Caco-2 (cell line): Measurements from ENCODE around the gene SLC25A31. TPM values are rescaled to one million over a fixed set of nuclear protein-coding genes. Genes with fewer than 3 reads are reported as not detected.

Experiments used
- BruUV-seq: library from RNA; stranded (reverse); fragments of 400-500 nt; replicated peaks from 2 replicates; lab custom pipeline; 2021; lab: Mats Ljungman, UMichigan
- CTCF ChIA-PET: fragments of 300-600 bp; sonication (Branson Sonifier 250); formaldehyde crosslinking; loops from one replicate; lab custom pipeline; 2022; ENCODE audit warnings: antibody characterized with exemption; lab: Charles Lee
- POLR2A ChIA-PET: fragments of 300-600 bp; sonication (Branson Sonifier 250); formaldehyde crosslinking; loops from one replicate; lab custom pipeline; 2022; ENCODE audit warnings: antibody characterized with exemption; lab: Charles Lee
- DNase-seq, 2 experiments: peaks; one replicate each; pipeline versions ENCODE4 v3.0.0 to v3.0.0-alpha.2; 2020 to 2022
- H3K27me3 ChIP-seq: replicated peaks from 2 replicates; pipeline ENCODE4 v1.6.0; 2011; ENCODE audit warnings: low read length; ENCODE audit not compliant: control insufficient read depth, insufficient read depth
- H3K36me3 ChIP-seq: 2 replicates; pipeline ENCODE4 v1.5.1; 2011; ENCODE audit warnings: low read length; ENCODE audit not compliant: control insufficient read depth, insufficient read depth
- H3K4me1 ChIP-seq: fragments of 250-450 bp; sonication (Bioruptor Pico); 2 replicates; pipeline ENCODE4 v1.5.1; 2020; ENCODE audit warnings: mild to moderate bottlenecking
- H3K4me3 ChIP-seq: 2 replicates; pipeline ENCODE4 v1.5.1; 2011; ENCODE audit warnings: low read depth, mild to moderate bottlenecking, control low read depth, low read length
- H3K9me3 ChIP-seq: fragments of 250-450 bp; sonication (Bioruptor Pico); 2 replicates; pipeline ENCODE4 v1.5.1; 2020; ENCODE audit warnings: mild to moderate bottlenecking, moderate library complexity
- H3K27ac Mint-ChIP-seq: one replicate; pipeline ENCODE4 v1.8.0; 2022; ENCODE audit warnings: mixed read lengths; ENCODE audit not compliant: unreplicated experiment
- H3K27me3 Mint-ChIP-seq: one replicate; pipeline ENCODE4 v1.8.0; 2022; ENCODE audit warnings: mixed read lengths; ENCODE audit not compliant: insufficient read depth, unreplicated experiment
- H3K36me3 Mint-ChIP-seq: one replicate; pipeline ENCODE4 v1.8.0; 2022; ENCODE audit warnings: mild to moderate bottlenecking, mixed read lengths; ENCODE audit not compliant: insufficient read depth, unreplicated experiment
- H3K4me1 Mint-ChIP-seq: one replicate; pipeline ENCODE4 v1.8.0; 2022; ENCODE audit warnings: low read depth, mixed read lengths; ENCODE audit not compliant: unreplicated experiment
- H3K4me3 Mint-ChIP-seq: one replicate; pipeline ENCODE4 v1.8.0; 2022; ENCODE audit warnings: mild to moderate bottlenecking, moderate library complexity, mixed read lengths; ENCODE audit not compliant: unreplicated experiment
- H3K9me3 Mint-ChIP-seq: one replicate; pipeline ENCODE4 v1.8.0; 2022; ENCODE audit warnings: mixed read lengths; ENCODE audit not compliant: unreplicated experiment
- CTCF ChIP-seq, 2 experiments: fragments of 200-600 bp in 1 of 2; IDR thresholded peaks; 1 replicate in 1 of 2; 2 replicates in 1 of 2; pipeline versions ENCODE4 v1.5.1 to v1.8.0; 2011 to 2022; ENCODE audit warnings: antibody characterized with exemption in 1 of 2, control low read depth in 1 of 2, inconsistent platforms in 1 of 2, low read depth in 1 of 2, low read length in 1 of 2, mild to moderate bottlenecking in 1 of 2, moderate library complexity in 1 of 2; ENCODE audit not compliant: insufficient read depth in 1 of 2, severe bottlenecking in 1 of 2, unreplicated experiment in 1 of 2
- intact Hi-C: fragments of 100-400 bp; cut with micrococcal nuclease; formaldehyde crosslinking; loops from one replicate; pipeline ENCODE4 v1.10.0; 2022; ENCODE audit not compliant: unreplicated experiment
- total RNA-seq: library from RNA; stranded (reverse); gene quantifications from 2 replicates; pipeline ENCODE4 v1.2.3, GENCODE V29; 2022

The SLC25A31 gene
- total RNA-seq, 1 experiment from 2014 or later = not detected

GRCh38 chr4:127783955-127784770 is 54.0 kb downstream of the SLC25A31 start:
- no TSS peak for BruUV-seq
- Histone ChIP-seq H3K27me3 (no peaks in the 10 kb centered on the region), H3K9me3 (no peaks in the 10 kb centered on the region), H3K4me1 (peaks cover 13% of the 10 kb centered on the region; the same call in 1 of the 2 replicates), H3K4me3 (peak overlapping the region; percentile 59; the same call in 1 of the 2 replicates), H3K36me3 (no peaks in the 10 kb centered on the region)
- Mint-ChIP-seq H3K4me3 (peak overlapping the region; percentile 97), H3K9me3 (no peaks in the 10 kb centered on the region), H3K4me1 (peaks cover 7% of the 10 kb centered on the region), H3K27ac (no peak overlapping the region), H3K27me3 (no peaks in the 10 kb centered on the region), H3K36me3 (peaks cover 12% of the 10 kb centered on the region)
- intact Hi-C loops = loop anchor here (2.0 to 5.0 kb wide), 3 partner anchors 98 to 278 kb away; partner anchors contain the start of genes ABHD18, LARP1B, MFSD8 and PLK4
- ChIA-PET CTCF (no interaction called here), POLR2A (no interaction called here)
- no peak for DNase-seq
- TF ChIP-seq CTCF (IDR thresholded peaks at IDR 0.05; ENCODE audit: insufficient read depth in 1 of 2, low read depth in 1 of 2, low read length in 1 of 2, severe bottlenecking in 1 of 2, unreplicated experiment in 1 of 2) = no peak

GRCh38 chr4:127788517-127788916 is 58.3 kb downstream of the SLC25A31 start:
- peak in 1 of 2 experiments; percentile 35 for DNase-seq
- H3K36me3 ChIP-seq = no peaks in the 10 kb centered on the region
- Mint-ChIP-seq H3K9me3 (no peaks in the 10 kb centered on the region), H3K4me3 (no peak overlapping the region), H3K27ac (no peak overlapping the region), H3K27me3 (no peaks in the 10 kb centered on the region), H3K36me3 (no peaks in the 10 kb centered on the region), H3K4me1 (no peaks in the 10 kb centered on the region)
- no peaks in the 10 kb centered on the region for H3K9me3 ChIP-seq
- H3K27me3 ChIP-seq = no peaks in the 10 kb centered on the region
- POLR2A ChIA-PET = no interaction called here
- no peak overlapping the region for H3K4me3 ChIP-seq
- CTCF ChIA-PET = interaction anchor here (0.7 to 1.4 kb wide), 2 partner anchors 18 to 93 kb away, joined by 3 read pairs; no protein-coding TSS in a partner anchor
- peak; percentile 33 to 43 for TF ChIP-seq CTCF (IDR thresholded peaks at IDR 0.05; ENCODE audit: insufficient read depth in 1 of 2, low read depth in 1 of 2, low read length in 1 of 2, severe bottlenecking in 1 of 2, unreplicated experiment in 1 of 2)
- no TSS peak for BruUV-seq
- H3K4me1 ChIP-seq = peaks cover 7% of the 10 kb centered on the region; the same call in 1 of the 2 replicates
- intact Hi-C loops = loop anchor here (1.0 kb wide), 2 partner anchors 56 to 183 kb away; no protein-coding TSS in a partner anchor

GRCh38 chr4:127791391-127791790 is 61.2 kb downstream of the SLC25A31 start:
- no peak overlapping the region for H3K4me3 ChIP-seq
- Mint-ChIP-seq H3K36me3 (no peaks in the 10 kb centered on the region), H3K4me3 (no peak overlapping the region), H3K4me1 (no peaks in the 10 kb centered on the region), H3K27ac (no peak overlapping the region), H3K9me3 (no peaks in the 10 kb centered on the region), H3K27me3 (no peaks in the 10 kb centered on the region)
- H3K27me3 ChIP-seq = no peaks in the 10 kb centered on the region
- POLR2A ChIA-PET = no interaction called here
- no peak for DNase-seq
- no peaks in the 10 kb centered on the region for H3K36me3 ChIP-seq
- no peaks in the 10 kb centered on the region for H3K4me1 ChIP-seq
- no peak for TF ChIP-seq CTCF (IDR thresholded peaks at IDR 0.05; ENCODE audit: insufficient read depth in 1 of 2, low read depth in 1 of 2, low read length in 1 of 2, severe bottlenecking in 1 of 2, unreplicated experiment in 1 of 2)
- intact Hi-C loops = no loop called here
- no peaks in the 10 kb centered on the region for H3K9me3 ChIP-seq
- CTCF ChIA-PET = no interaction called here
- no TSS peak for BruUV-seq
